ENCODE results near the gene DLL1.

Gene DLL1

GRCh38 chr6:170295510-170296422, 4.9 kb upstream of the DLL1 start:
- peak in 1 of 2 donors; percentile 32 for DNase-seq (ENCODE audit: low read depth in 2 of 2)

DNA sequence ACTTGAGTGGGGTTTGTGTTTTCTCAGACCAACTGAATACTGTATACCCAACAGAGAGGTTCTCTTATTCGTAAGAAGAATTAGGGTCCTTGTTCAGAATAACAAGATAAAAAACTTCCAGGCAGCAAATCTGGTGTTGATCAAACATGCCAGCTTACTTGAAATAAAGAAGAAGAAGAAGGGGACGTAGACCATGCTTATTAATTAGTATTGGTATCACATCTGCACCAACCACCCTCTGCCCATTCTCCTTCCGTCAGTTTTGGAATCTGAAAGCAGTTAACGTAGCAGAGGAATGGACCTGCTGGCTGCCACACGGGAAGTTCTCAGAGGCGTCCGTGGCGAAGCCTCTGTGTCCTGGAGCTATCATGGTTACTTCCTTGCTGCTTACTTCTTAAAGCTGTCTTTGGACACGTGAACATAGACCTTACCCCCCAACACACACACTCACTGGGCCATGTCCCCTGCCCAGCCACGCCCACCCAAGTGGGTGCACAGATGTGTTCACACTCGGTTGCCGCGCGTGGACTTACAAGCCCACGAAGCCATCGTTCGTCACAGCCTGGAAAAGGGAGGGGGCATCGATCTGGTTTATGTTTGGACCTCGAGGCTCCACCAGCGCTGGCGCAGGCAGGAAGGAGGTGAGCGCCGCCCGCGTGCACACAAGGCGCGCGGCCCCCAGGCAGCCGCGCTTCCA, 4.1 kb upstream of the DLL1 start:
- no peak for DNase-seq (ENCODE audit: low read depth in 2 of 2)

DNA sequence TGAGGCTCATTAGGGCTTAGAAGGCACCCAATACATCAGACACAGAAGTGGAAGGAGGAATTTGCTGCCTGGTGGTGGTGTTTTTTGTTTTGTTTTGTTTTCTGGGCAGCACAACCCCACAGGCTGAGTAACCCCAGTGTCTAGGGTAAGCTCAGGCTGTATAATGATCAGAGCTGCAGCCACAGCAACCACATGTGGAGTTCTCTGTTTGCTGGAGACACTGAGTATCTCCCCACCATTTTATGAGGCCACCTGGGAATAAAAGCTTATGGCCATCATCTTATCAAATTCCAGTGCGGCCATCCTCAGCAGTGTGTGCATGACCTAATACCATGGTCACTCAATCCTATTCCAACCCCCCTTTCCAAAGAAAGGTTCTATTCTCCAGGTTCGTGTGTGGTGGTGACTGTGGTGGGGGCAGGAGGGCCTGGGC, 3.4 kb upstream of the DLL1 start:
- DNase-seq (ENCODE audit: low read depth in 2 of 2): no peak

DNA sequence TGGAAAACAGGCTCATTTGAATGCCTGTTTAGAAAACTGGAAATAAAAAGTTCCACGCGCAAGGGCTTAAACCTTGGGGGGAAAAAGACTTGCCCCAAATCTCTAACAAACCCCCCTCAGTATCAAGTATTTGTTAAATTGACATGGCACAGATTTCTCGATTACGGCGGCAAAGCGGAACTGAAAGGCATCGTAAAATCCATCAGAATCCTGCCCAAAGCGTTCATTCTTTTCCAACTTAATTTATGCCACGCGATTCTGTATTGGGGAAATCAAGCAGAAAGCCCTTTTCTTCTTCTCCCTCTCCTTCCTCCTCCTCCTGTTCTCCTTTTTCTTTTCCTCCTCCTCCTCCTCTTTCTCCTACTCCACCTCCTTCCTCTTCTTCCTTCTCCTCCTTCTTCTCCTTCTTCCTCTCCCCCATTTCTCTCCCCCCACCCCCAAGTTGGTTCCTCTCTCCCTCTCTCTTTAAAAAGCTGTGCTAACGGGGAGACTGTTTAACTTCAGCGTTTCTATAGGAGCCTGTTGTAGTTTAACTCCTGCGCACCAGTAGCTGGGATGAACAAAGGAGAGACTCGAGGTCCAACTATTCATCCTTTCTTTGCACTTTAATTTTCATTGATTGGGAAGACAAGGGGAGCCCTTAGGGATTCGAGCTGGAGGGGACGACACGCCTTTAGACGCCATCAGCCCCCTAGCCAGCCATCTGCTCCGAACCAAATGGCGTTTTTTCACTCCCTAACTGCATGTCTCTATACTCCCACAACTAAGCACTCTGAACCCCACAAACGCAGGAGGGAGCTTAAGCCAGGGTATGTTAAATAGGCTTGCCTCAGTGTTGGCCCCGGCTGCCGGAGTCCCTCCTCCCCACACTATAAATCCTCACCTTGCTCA, 2.7 kb upstream of the DLL1 start:
- DNase-seq (ENCODE audit: low read depth in 2 of 2): no peak

DNA sequence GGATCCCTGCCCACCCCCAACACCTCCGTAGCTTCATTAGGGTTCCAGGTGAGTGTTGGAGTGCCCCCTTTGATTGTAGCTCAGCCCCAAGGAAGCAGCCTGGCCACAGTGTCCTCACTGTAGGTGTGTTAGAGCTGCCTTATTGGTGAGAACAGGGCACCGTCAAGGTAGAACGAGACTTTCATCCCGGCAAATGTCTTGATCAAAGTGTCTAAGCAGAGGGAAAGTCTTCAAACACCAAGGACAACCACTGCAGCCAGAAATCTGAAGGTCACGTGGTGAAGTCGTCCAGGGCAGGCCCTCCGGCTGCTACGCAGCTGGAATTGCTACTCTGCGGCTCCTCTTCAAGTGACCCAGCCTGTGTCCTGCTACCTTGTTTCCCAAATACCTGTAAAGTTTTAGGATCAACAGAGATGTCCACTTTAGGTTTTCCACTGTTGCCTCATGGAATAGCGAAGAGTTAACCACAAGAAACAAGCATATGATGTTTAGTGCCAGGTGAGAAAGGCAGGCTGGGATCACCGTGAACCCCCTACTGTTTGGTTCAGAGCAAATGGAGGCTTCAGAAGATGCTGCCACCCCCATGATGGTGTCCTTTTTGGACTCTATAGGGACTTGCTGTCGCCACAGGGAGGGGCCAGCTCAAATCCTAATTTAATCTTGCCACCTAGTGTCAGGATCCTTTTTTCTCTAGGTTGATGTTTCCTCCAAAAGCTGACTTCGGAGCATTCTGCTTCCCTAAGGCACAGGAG, 1.7 kb upstream of the DLL1 start:
- DNase-seq (ENCODE audit: low read depth in 2 of 2): no peak

GRCh38 chr6:170292111-170292406, 1.2 kb upstream of the DLL1 start:
- no peak for DNase-seq (ENCODE audit: low read depth in 2 of 2)

- no peak for DNase-seq (ENCODE audit: low read depth in 2 of 2)
Observed at GRCh38 chr6:170291271-170292110, 613 bp upstream of the DLL1 start.

DNA sequence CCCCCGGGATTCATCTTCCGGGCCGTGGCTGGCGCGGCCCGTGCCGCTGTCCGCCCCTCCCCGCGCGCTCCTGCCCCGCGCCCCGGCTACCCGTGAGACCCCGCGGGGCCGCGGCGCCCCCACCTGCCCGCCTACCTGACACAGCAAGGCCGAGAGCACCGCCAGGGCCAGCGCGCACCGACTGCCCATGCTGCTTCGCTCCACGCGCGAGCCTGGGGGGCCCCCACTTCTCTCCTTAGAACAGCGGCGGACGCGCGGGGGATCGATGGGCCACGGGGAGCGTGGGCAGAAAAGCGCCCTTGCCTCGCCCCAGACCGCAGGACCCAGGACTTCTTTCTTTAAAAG, 955 bp downstream of the DLL1 start:
- no peak for DNase-seq (ENCODE audit: low read depth in 2 of 2)

DNA sequence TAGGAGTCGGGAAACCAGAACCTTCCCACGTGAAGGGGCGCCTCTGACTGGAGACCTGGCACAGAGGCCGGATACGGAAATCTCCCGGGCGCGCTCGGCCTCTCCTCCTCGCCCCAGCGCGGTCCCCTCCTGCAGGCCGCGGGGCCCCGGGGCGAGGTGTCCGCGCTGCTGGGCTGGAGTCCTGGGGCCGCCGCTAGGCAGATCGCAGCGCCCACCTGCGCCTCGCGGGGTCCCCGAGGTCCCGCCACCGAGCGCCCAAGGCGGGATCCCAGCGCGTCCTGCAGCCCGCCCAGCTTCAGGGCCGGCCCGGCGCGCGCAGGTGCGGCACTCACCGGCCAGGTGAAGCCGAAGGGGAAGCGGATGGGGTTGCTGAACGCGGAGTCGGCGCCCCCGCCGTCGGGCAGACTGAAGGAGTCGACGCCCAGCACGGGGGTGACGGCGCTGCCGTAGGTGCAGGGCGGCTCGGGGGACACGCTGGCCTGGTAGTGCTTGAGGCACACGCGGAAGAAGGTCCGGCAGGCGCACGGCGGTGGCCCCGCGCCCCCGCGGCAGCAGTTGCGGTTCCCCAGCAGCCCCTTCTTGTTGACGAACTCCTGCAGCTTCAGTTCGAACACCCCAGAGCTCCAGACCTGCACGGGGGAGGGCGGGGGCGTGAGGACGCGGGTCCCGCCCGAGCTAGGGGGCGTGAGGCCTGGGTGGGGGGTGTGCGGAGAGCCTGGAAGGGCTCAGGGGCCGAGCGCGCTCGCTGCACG, 1.5 kb downstream of the DLL1 start:
- DNase-seq (ENCODE audit: low read depth in 2 of 2): no peak

DNA sequence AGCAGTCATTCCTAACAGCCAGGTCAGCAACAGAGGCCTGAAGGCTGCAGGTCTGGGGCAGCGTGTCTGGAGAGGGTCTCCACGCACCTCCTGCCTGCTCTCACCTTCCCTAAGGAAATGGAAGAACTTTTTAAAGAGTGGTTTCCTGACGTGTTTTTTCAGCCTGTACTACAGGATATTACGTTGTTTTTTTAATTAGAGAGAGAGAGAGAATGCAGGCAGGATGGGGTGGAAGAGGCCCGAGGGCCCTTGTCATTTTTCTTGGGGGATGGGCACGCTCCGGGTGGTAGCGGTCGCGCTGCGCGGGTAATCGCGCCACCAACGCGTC, 2.1 kb downstream of the DLL1 start:
- DNase-seq (ENCODE audit: low read depth in 2 of 2): no peak

DNA sequence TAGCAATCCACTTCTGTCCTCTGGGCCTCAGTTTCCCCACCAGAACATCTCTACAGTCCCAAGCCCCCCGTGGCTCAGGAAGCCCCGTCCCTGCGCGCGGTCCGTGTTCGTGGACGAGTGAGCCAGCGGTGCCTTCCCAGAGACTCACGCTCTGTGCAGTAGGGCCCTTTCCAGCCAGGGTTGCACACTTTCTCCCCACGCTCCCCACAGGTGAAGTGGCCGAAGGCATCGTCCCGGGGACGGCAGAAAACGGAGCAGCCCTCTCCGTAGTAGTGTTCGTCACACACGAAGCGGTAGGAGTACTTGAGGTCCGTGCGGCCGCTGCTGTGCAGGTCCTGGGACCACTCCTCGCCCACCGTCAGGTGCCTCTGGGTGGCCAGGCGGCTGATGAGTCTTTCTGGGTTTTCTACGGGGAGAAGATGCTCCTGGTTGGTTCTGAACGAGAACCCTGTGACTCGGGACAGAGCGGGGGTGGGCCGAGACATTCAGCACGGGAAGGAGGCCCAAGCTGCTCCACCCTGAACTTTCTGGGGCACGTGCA, 2.7 kb downstream of the DLL1 start:
- DNase-seq (ENCODE audit: low read depth in 2 of 2): no peak

DNA sequence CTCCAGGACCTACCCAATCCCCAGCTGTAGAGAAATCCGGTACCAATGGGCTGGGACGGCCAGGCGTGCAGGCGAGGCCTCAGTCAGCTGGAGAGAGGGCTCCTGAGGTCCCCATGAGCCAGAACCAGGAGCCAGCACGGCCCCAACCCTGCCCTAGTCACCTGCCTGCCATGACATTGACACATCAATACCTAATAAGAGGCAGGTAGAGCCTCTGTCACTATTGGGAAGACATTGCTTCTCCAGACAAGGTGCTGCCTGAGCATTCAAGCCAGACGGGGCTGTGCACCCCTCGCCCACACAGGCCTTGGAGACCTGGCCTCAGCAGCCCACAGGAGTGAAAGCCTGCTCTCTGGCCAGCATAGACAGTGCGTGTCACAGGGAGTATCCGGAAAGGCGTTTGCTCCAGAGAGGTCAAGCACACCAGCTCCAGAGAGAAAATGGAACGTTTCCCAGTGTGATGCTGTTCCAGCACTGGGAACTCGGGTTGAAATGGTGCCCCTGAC, 3.5 kb downstream of the DLL1 start:
- DNase-seq (ENCODE audit: low read depth in 2 of 2): no peak

DNA sequence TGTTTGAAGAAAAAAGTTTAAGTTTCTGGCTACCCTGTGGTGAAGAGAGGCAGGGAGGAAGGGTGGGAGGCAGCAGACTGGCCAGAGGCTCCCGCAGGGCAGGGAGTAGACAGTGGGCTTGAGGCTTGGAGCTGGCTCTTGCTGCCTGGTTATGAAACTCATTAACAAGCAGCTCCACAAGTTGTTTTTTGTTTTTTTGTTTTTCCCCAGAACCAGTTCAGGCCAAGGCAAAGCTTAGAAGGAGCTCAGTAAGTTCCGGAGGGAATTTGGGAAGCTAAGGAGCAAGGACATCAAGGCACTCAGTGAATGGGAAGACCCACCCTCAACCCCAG, 4.0 kb downstream of the DLL1 start:
- DNase-seq (ENCODE audit: low read depth in 2 of 2): no peak

DNA sequence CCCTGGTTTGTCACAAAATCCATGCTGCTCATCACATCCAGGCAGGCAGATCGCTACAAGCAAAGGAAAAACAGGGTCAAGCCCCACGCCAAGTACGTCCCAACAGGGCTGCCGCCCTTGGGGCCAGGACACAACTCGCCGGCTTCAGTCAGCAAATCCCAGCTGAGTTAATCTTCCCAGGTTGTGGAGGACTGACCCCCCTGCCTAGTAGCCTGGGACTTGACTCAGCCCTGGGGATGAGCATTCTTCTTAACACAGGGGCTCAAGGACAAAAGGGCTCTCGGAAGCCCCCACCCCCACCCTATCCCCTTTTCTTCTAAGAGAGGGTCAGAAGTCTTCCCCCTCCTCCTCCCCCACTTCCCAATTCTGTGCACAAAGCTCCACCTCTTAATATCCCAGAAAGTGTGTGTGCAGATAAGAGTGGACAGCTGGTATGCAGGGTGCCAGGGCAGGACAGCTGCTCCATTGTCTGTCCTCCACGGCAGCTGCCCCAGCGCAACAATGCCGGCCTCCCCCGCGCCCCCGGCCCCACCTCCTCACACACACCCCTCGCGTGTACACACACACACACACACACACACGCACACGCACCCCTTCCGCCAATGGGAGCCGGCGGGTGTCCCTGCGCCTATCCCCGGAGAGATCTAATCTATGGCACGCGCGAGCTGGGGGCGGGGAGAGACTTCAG, 4.5 kb downstream of the DLL1 start:
- no peak for DNase-seq (ENCODE audit: low read depth in 2 of 2)

- DNase-seq (ENCODE audit: low read depth in 2 of 2): no peak
Observed at GRCh38 chr6:170285482-170285881, 5.4 kb downstream of the DLL1 start.

DNA sequence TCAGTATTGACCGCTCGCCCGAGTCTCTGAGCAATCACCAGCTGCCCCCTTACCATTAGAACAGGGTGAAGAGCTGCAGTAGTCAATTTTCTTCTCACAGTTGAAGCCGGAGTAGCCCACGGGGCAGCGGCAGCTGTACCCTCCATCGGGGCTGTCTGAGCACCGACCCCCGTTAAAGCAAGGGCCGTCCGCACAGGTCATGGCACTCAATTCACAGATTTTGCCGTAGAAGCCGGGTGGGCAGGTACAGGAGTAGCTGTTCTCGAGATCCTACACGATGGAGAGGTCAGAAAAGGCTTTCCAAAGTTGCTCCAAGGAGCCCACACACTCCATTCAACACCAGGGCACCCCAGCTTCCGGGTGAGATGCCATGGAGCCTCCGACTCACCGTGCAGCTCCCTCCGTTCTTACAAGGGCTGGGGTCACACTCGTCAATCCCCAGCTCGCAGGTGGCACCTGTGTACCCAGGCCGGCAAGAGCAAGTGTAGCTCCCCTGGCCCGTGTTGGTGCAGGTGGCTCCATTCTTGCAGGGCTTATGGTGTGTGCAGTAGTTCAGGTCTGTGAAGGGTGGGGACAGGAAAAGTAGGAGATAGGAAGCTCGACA, 5.9 kb downstream of the DLL1 start:
- no peak for DNase-seq (ENCODE audit: low read depth in 2 of 2)

GRCh38 chr6:170284126-170284773, 6.6 kb downstream of the DLL1 start:
- no peak for DNase-seq (ENCODE audit: low read depth in 2 of 2)
